Measurements from ENCODE around the gene TEX2. TPM values are rescaled to one million over a fixed set of nuclear protein-coding genes. Genes with fewer than 3 reads are reported as not detected.

TEX2 gene
- total and polyA plus RNA-seq, 2 experiments from 2014 or later: 7.5 to 17.7 TPM

DNA sequence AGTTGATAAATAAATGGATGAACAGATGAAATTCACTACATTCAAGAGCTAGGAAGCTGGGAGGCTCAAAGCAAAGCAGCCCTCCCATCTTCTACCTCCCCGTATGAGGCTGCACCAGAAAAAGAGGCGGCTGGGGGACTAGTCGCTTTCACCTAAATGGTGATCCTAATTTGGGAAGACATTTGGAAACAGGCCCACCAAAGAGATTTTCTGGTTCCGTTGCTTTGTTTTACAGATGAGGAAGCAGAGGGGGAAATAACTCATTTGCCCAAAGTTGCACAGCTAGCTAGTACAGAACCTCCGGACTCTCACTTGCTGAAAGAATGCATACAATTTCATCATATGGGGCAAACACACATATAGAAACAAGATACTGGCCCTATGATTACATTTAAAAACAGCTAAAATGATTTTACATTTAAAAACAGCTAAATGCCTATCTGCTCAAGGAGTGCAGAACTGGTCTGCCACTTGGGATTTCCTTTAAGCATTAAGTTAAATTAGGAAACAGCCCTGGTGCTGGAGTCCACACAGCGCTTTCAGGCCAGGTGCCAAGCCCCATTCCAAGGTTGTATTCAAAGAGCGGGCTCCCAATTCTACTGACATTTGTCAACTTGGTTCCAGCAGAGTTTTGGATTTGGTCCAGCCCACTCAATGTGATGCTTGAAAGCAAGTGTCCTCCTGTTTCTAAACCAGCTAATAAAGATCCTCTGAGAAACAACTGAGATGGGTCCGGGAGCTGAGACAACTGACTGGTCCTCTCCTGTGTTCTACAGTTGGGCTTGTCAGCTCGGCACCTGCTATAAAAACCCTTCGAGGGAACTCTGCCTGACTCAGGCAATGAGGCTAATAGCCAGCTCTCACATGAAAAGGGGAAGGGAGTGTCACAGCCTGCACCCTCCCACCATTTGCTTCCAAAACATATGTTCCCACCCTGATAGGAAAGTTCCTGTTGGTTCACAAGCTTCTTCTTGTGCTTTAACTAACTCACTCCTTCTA, 144.8 kb downstream of the TEX2 start (continued):
- TF ChIP-seq REST (IDR thresholded peaks at IDR 0.05; ENCODE audit: unreplicated experiment) (no peak), POLR2AphosphoS5 (IDR thresholded peaks at IDR 0.05; ENCODE audit: low read depth) (no peak), EZH2 (IDR thresholded peaks at IDR 0.05; ENCODE audit: low read depth, unreplicated experiment) (no peak), CTCF (conservative IDR thresholded peaks at IDR 0.05; ENCODE audit: low read depth in 2 of 2) (no peak), JUNB (IDR thresholded peaks at IDR 0.05; ENCODE audit: unreplicated experiment) (no peak), CREB1 (CRISPR knock-in tag; IDR thresholded peaks at IDR 0.05; ENCODE audit: low read depth) (no peak), EZH2phosphoT487 (IDR thresholded peaks at IDR 0.05; ENCODE audit: unreplicated experiment) (no peak), NANOG (IDR thresholded peaks at IDR 0.05; ENCODE audit: borderline replicate concordance) (no peak)
- TF ChIP-seq, protein P1, sequence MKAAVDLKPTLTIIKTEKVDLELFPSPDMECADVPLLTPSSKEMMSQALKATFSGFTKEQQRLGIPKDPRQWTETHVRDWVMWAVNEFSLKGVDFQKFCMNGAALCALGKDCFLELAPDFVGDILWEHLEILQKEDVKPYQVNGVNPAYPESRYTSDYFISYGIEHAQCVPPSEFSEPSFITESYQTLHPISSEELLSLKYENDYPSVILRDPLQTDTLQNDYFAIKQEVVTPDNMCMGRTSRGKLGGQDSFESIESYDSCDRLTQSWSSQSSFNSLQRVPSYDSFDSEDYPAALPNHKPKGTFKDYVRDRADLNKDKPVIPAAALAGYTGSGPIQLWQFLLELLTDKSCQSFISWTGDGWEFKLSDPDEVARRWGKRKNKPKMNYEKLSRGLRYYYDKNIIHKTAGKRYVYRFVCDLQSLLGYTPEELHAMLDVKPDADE (IDR thresholded peaks at IDR 0.05): no peak

GRCh38 chr17:64115822-64116534, 147.1 kb downstream of the TEX2 start:
- no peaks in the 10 kb centered on the region for H4K20me1 ChIP-seq (replicated peaks; ENCODE audit: insufficient read depth)
- no peak overlapping the region for H2AFZ ChIP-seq
- no peak overlapping the region for H3K27ac Mint-ChIP-seq
- no peaks in the 10 kb centered on the region for H3K9me2 ChIP-seq (ENCODE audit: insufficient read depth)
- H3K4me1 Mint-ChIP-seq: 0 out of 3 replicates have a peak, but pooled peaks cover 2% of the 10 kb centered on the region
- no peaks in the 10 kb centered on the region for H3K79me2 ChIP-seq (replicated peaks; ENCODE audit: insufficient read depth)
- no peaks in the 10 kb centered on the region for H3K36me3 ChIP-seq (ENCODE audit: insufficient read depth)
- H3K36me3 Mint-ChIP-seq (ENCODE audit: low read depth): no peaks in the 10 kb centered on the region
- H3K27me3 Mint-ChIP-seq (ENCODE audit: insufficient read depth, low read depth, poor library complexity): peaks cover 2% of the 10 kb centered on the region
- ATAC-seq (no peak), DNase-seq (ENCODE audit: low spot score) (no peak)
- no peaks in the 10 kb centered on the region for H3K27me3 ChIP-seq (ENCODE audit: insufficient read depth)
- no peaks in the 10 kb centered on the region for H3K4me1 ChIP-seq (ENCODE audit: insufficient read depth)
- H3K27ac ChIP-seq (ENCODE audit: low read depth): no peak overlapping the region
- H3K9me3 Mint-ChIP-seq: no peaks in the 10 kb centered on the region
- H3K4me3 Mint-ChIP-seq: no peak overlapping the region
- H3F3A ChIP-seq (replicated peaks; ENCODE audit: low read depth): no peaks in the 10 kb centered on the region
- H3K4me3 ChIP-seq: no peak overlapping the region
- no peak overlapping the region for H3K4me2 ChIP-seq
- TF ChIP-seq ZNF331 (CRISPR knock-in tag; IDR thresholded peaks at IDR 0.05; ENCODE audit: low read depth): no peak
- TF ChIP-seq, protein P1 (IDR thresholded peaks at IDR 0.05): no peak
- TF ChIP-seq EZH2 (IDR thresholded peaks at IDR 0.05; ENCODE audit: low read depth, unreplicated experiment): no peak
- TF ChIP-seq POLR2AphosphoS5 (IDR thresholded peaks at IDR 0.05; ENCODE audit: low read depth): no peak
- no peak for TF ChIP-seq ZNF114 (CRISPR knock-in tag; IDR thresholded peaks at IDR 0.05)
